Measurements from ENCODE around the gene CRYBB1.

Gene CRYBB1

DNA sequence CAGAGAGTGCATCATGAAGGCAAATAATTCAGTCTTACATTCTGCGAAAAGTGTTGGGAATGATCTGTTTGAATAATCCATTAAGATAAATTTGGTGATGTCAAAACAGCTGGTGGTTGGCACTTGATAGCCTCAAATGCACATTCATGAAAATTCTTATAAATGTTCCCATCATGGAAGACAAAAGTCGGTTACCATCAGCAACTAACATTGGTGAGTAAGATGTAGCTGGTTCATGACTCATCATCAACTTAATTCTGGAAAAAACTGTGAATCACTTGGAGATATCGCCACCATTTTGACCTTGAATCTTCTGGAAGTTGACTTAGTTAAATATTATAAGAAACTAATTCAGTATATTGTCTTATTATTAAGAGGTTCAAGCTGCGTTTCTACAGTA lies 11.2 kb downstream of the CRYBB1 start:
- DNase-seq (ENCODE audit: low spot score): no peak

GRCh38 chr22:26604368-26604767 lies 13.5 kb downstream of the CRYBB1 start:
- no peak for DNase-seq (ENCODE audit: low spot score)

DNA sequence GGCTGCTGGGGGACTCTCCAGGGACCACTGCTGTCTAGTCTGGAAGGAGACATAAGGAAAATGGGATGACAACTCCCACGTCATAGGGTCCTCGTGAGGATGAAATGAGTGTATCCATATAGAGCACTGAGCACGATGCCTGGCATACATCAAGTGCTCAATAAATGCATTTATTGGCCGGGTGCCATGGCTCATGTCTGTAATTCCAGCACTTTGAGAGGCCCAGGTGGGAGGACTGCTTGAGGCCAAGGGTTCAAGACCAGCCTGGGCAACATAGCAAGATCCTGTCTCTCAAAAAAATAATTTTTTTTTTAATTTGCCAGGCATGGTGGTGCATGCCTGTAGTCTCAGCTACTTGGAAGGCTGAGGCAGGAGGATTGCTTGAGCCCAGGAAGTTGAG lies 15.7 kb downstream of the CRYBB1 start:
- DNase-seq (ENCODE audit: low spot score): no peak

DNA sequence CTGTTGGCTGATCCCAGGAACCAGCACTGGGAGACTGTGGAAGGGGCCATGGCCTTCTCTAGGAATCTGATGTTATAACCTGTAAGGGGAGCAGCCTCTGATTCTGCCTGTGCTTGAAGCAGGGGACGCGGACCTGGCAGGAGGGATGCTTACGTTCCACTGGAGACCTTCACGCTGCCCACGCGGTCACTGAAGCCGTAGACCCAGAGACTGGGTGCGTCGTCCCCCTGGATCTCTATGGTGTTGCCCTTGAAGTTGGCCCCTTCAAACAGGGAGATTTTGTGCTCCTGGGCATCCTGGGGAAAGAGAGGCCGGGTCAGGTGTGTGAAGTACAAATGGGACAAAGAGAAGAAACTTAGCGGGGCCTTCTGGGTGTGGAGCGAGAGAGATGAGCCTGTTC lies 16.1 kb downstream of the CRYBB1 start:
- no peak for DNase-seq (ENCODE audit: low spot score)

GRCh38 chr22:26599505-26599904 lies 18.3 kb downstream of the CRYBB1 start:
- no peak for DNase-seq (ENCODE audit: low spot score)

DNA sequence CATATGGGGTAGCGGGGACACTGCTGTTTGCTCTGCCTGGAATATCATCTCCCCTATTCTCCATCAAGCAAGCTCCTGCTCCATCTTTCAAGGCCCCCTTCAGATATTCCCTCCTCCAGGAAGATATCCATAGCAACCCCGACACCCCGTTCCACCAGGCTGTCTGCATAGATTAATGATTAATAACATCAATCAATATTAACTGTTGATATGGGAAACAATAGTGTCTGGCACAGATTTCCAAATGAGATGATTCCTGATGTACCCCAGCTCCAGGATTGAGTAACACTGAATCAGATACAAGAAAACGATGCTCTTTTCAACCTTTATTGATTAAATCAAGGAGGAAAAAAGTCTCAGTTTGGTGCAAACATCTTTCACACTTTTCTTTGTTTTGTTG lies 20.3 kb downstream of the CRYBB1 start:
- no peak for DNase-seq (ENCODE audit: low spot score)

DNA sequence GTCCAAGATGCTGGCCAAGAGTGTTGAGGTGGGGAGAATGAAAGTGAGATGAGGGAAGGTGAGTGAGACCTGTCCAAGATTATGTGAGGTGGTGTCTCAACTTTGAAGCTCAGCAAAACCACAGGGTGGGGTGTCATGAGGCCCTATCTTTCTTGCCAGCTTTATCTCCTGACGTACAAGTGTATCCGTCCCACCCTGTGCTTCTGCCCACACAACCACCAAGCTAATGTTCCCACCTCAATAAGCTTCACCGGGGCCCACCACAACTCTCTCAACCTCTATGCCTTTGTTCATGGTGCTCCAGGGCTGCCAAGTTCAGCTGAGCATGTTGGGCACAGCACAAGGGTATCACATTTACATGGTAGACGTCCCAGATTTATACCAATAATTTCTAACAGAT lies 20.8 kb downstream of the CRYBB1 start:
- no peak for DNase-seq (ENCODE audit: low spot score)

DNA sequence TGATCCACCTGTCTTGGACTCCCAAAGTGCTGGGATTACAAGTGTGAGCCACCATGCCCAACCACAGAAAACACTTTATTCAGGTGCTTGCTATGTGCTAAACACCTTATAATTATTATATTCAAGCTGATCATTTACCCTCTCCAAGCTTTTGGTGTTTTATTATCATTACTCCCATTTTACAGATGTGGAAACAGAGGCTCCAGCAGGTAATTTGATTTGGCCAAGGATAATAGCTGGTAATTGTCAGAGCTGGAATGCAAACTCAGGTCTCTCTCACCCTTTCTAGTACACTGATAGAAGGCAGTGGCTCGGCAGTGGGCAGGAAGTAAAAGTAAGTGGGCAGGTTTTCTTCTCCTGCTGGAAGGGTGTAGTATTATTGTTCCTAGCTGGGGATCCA lies 24.1 kb downstream of the CRYBB1 start:
- DNase-seq (ENCODE audit: low spot score): no peak

GRCh38 chr22:26592421-26592891 lies 25.4 kb downstream of the CRYBB1 start:
- no peak for DNase-seq (ENCODE audit: low spot score)

- DNase-seq (ENCODE audit: low spot score): peak; percentile 65
Observed at GRCh38 chr22:26589845-26590736, 27.7 kb downstream of the CRYBB1 start, which contains the start of gene TPST2. Gene TPST2, minus strand, starts transcription at chr22:26590132. Its CDS starts 48,502 bp downstream, at chr22:26541630.

GRCh38 chr22:26589367-26589844 lies 28.4 kb downstream of the CRYBB1 start:
- peak; percentile 35 for DNase-seq (ENCODE audit: low spot score)

DNA sequence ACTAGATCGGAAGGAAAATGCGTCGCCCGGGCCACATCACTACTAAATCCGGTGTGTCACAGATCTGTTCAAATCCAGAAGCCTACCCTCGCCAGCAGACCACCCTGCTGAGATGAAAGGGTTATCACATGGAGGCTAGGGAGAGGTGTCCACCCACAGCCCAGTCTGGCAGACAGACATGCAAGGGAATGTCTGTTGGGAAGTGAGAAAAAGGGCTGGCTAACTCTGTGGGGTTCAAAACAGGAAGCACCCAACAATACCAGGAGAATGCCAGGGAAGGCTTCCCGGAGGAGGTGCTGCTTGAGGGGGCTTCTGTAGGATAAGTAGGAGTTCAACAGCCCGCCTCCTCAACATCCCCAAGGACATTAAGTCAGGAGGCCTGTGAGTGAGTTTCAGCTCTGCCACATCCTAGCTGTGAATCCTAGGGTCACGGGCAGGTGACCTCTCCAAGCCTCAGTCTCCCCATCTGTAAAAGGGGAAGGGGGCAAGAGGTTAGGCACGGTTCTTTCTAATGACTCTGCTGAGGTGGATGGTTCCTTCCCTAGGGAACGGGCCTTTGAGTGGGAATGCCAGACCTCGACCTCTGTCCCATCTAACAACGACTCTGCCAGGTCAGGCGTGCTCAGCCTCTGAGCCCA lies 29.0 kb downstream of the CRYBB1 start:
- no peak for DNase-seq (ENCODE audit: low spot score)

DNA sequence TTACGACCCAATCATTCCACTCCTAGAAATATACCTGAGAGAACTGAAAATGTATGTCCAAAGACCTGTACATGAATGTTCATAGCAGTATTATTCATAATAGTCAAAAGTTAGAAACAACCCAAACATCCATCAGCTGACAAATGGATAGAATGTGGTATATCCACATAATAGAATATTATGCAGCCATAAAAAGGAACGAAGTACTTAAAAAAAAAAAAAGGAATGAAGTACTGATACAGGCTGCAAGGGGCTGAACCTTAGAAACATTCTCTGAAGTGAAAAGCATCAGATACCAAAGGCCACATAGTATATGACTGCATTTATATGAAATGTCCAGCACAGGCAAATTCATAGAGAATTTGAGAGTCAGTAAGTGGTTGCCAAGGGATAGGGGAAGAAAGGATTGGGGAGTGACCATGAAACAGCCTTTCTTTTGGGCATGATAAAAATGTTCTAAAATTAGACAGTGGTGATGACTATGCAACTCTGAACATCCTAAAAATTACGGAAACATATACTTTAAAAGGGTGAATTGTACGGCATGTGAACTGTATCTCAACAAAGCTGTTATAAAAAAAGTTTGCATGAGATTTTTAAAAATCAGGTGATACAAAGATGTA lies 29.7 kb downstream of the CRYBB1 start:
- no peak for DNase-seq (ENCODE audit: low spot score)

- peak; percentile 19 for DNase-seq (ENCODE audit: low spot score)
Observed at GRCh38 chr22:26586556-26587325, 31.1 kb downstream of the CRYBB1 start.

- peak; percentile 25 for DNase-seq (ENCODE audit: low spot score)
Observed at GRCh38 chr22:26585104-26585790, 32.6 kb downstream of the CRYBB1 start.

DNA sequence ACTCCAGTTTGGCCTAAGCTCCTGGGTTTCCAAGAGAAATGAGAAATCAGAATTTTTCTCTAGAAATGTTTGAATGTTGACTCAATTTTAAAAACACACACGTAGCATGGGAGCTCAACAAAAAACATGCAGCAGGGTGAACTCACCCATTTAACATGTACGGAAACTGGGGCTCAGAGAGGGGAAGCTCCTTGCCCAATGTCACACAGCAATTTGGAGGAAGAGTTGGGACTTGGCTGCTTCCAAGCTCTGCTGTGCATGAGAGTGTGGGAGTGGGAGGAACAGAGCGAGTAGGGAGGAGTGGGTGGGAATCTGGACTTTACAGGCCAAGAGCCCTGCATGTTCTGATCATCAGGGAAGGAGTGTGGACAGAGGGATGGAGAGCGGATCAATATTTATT lies 33.8 kb downstream of the CRYBB1 start:
- DNase-seq (ENCODE audit: low spot score): no peak

- no peak for DNase-seq (ENCODE audit: low spot score)
Observed at GRCh38 chr22:26581633-26582168, 36.1 kb downstream of the CRYBB1 start.

GRCh38 chr22:26581026-26581425 lies 36.8 kb downstream of the CRYBB1 start:
- DNase-seq (ENCODE audit: low spot score): no peak

GRCh38 chr22:26580240-26580962 lies 37.4 kb downstream of the CRYBB1 start:
- no peak for DNase-seq (ENCODE audit: low spot score)

DNA sequence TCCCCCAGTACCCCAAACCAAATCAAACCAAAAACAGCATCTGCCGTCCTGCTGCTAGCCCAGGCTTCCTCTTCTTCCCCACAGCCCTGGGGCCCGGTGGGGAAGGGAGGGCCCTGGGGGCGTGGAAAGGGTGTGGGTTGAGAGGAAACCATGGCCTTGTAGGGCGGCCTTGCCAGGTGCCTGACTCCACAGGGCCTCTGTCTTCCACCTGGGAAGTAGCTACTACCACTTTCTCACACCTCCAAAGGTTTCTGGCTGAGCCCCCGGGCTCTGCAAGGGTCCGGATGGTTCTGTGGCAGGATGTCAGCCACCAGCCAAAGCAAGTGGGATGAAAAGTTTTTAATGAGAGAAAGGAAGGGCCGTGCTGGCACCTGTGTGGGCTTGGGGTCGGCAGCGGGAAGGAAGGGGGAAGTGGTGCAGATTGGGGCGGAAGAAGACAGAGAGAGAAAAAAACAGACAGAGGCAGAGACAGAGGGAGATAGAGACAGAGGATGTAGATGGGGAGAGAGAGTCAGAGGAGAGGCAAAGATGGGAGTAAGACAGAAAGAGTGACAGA lies 38.4 kb downstream of the CRYBB1 start:
- DNase-seq (ENCODE audit: low spot score): no peak

Data from kidney capillary endothelial cell (primary cell).